WTC11 (cell line): ENCODE data around the gene TANGO6. TPM values are rescaled to one million over a fixed set of nuclear protein-coding genes. Genes with fewer than 3 reads are reported as not detected.

Experiments used
- ATAC-seq: fragments of 200-7000 bp; cut with Tn5 transposase; 2 replicates; pipeline ENCODE4 v1.10.0; 2021; ENCODE audit warnings: mild to moderate bottlenecking, moderate library complexity
- CTCF ChIA-PET: fragments of 300-600 bp; sonication (Branson Sonifier 250); formaldehyde crosslinking; loops from one replicate; lab custom pipeline; 2021; ENCODE audit warnings: antibody characterized with exemption; lab: Charles Lee
- POLR2A ChIA-PET: fragments of 350-600 bp; sonication (Branson Sonifier 250); formaldehyde crosslinking; loops from one replicate; lab custom pipeline; 2021; ENCODE audit warnings: antibody characterized with exemption; lab: Charles Lee
- DNase-seq: peaks from one replicate; pipeline ENCODE4 v3.0.0; 2021; ENCODE audit warnings: low spot score
- H3K27ac Mint-ChIP-seq: 2 replicates; pipeline ENCODE4 v1.8.0; 2021; ENCODE audit warnings: mixed read lengths
- H3K27me3 Mint-ChIP-seq: 2 replicates; pipeline ENCODE4 v1.8.0; 2021; ENCODE audit warnings: low read depth, mild to moderate bottlenecking, moderate library complexity, mixed read lengths
- H3K36me3 Mint-ChIP-seq: 2 replicates; pipeline ENCODE4 v1.8.0; 2021; ENCODE audit warnings: mixed read lengths
- H3K4me1 Mint-ChIP-seq: 2 replicates; pipeline ENCODE4 v1.8.0; 2022; ENCODE audit warnings: mixed read lengths
- H3K4me3 Mint-ChIP-seq: 2 replicates; pipeline ENCODE4 v1.8.0; 2021; ENCODE audit warnings: mild to moderate bottlenecking, moderate library complexity, mixed read lengths
- H3K9me3 Mint-ChIP-seq: 2 replicates; pipeline ENCODE4 v1.8.0; 2021; ENCODE audit warnings: mixed read lengths
- ATF2 ChIP-seq: sonication (generic); formaldehyde crosslinking; IDR thresholded peaks from 2 replicates; pipeline ENCODE4 v1.8.1; 2022; ENCODE audit warnings: low read depth, missing genetic modification reagents, borderline replicate concordance
- CREM ChIP-seq: sonication (generic); formaldehyde crosslinking; IDR thresholded peaks from 2 replicates; pipeline ENCODE4 v1.8.1; 2022; ENCODE audit warnings: mild to moderate bottlenecking, missing genetic modification reagents, moderate library complexity
- E2F1 ChIP-seq: sonication (generic); formaldehyde crosslinking; IDR thresholded peaks from 2 replicates; pipeline ENCODE4 v1.8.0; 2022; ENCODE audit warnings: mild to moderate bottlenecking, missing genetic modification reagents
- ETV6 ChIP-seq: sonication (generic); formaldehyde crosslinking; IDR thresholded peaks from 2 replicates; pipeline ENCODE4 v1.8.1; 2022; ENCODE audit warnings: mild to moderate bottlenecking, missing genetic modification reagents
- FOXJ3 ChIP-seq: sonication (generic); formaldehyde crosslinking; IDR thresholded peaks from 2 replicates; pipeline ENCODE4 v1.9.0; 2021; ENCODE audit warnings: missing genetic modification reagents, mild to moderate bottlenecking, borderline replicate concordance
- GABPB1 ChIP-seq: sonication (generic); formaldehyde crosslinking; IDR thresholded peaks from 2 replicates; pipeline ENCODE4 v1.8.1; 2023; ENCODE audit warnings: mild to moderate bottlenecking, missing genetic modification reagents
- GRHL2 ChIP-seq: fragments of 250-450 bp; sonication (Bioruptor Pico); IDR thresholded peaks from 2 replicates; pipeline ENCODE4 v1.8.0; 2022; ENCODE audit warnings: mild to moderate bottlenecking, moderate library complexity; ENCODE audit not compliant: insufficient replicate concordance, severe bottlenecking
- MXD4 ChIP-seq: fragments of 250-450 bp; sonication (Bioruptor Pico); IDR thresholded peaks from 2 replicates; pipeline ENCODE4 v1.8.0; 2021; ENCODE audit warnings: mild to moderate bottlenecking, moderate library complexity, borderline replicate concordance
- NFYB ChIP-seq: sonication (generic); formaldehyde crosslinking; conservative IDR thresholded peaks from 2 replicates; pipeline ENCODE4 v1.8.0; 2022; ENCODE audit warnings: low read depth, missing genetic modification reagents
- NR1H2 ChIP-seq: sonication (generic); formaldehyde crosslinking; IDR thresholded peaks from 2 replicates; pipeline ENCODE4 v1.9.0; 2021; ENCODE audit warnings: mild to moderate bottlenecking, moderate library complexity, missing genetic modification reagents
- PREB ChIP-seq: sonication (generic); formaldehyde crosslinking; IDR thresholded peaks from 2 replicates; pipeline ENCODE4 v1.8.1; 2022; ENCODE audit warnings: mild to moderate bottlenecking, missing genetic modification reagents, moderate library complexity, borderline replicate concordance
- RELA ChIP-seq: sonication (generic); formaldehyde crosslinking; IDR thresholded peaks from 2 replicates; pipeline ENCODE4 v1.8.1; 2022; ENCODE audit warnings: missing genetic modification reagents, mild to moderate bottlenecking, borderline replicate concordance
- TEAD4 ChIP-seq: sonication (generic); formaldehyde crosslinking; IDR thresholded peaks from 2 replicates; pipeline ENCODE4 v1.8.0; 2022; ENCODE audit warnings: mild to moderate bottlenecking, missing genetic modification reagents
- USF1 ChIP-seq: sonication (generic); formaldehyde crosslinking; IDR thresholded peaks from 2 replicates; pipeline ENCODE4 v1.8.0; 2022; ENCODE audit warnings: mild to moderate bottlenecking, missing genetic modification reagents
- ZNF121 ChIP-seq: sonication (generic); formaldehyde crosslinking; IDR thresholded peaks from 2 replicates; pipeline ENCODE4 v1.8.0; 2023; ENCODE audit warnings: missing genetic modification reagents
- ZNF232 ChIP-seq: sonication (generic); formaldehyde crosslinking; IDR thresholded peaks from 2 replicates; pipeline ENCODE4 v1.8.0; 2022; ENCODE audit warnings: mild to moderate bottlenecking, missing genetic modification reagents
- ZSCAN18 ChIP-seq: fragments of 250-450 bp; sonication (Bioruptor Pico); IDR thresholded peaks from 2 replicates; pipeline ENCODE4 v2.1.2; 2022; ENCODE audit warnings: mild to moderate bottlenecking, moderate library complexity
- total RNA-seq: library from RNA; stranded (reverse); gene quantifications from 3 replicates; pipeline ENCODE4 v1.2.3, GENCODE V29; 2021

TANGO6 gene
- total RNA-seq, 1 experiment from 2014 or later = 15.6 TPM

- Mint-ChIP-seq H3K9me3 (no peaks in the 10 kb centered on the region), H3K4me1 (peaks cover 50% of the 10 kb centered on the region), H3K27ac (peak overlapping the region; percentile 79), H3K4me3 (no peak overlapping the region), H3K27me3 (no peaks in the 10 kb centered on the region), H3K36me3 (peaks cover 8% of the 10 kb centered on the region)
- CTCF ChIA-PET = no interaction called here
- no peak for TF ChIP-seq CREM (CRISPR knock-in tag)
- TF ChIP-seq GRHL2 (CRISPR knock-in tag) = no peak
- TF ChIP-seq ZSCAN18 = no peak
- TF ChIP-seq PREB (CRISPR knock-in tag) = no peak
- TF ChIP-seq USF1 (CRISPR knock-in tag) = no peak
- TF ChIP-seq ETV6 = no peak
- TF ChIP-seq E2F1 (CRISPR knock-in tag) = no peak
- no peak for TF ChIP-seq ZNF121 (CRISPR knock-in tag)
- no peak for TF ChIP-seq MXD4
- TF ChIP-seq FOXJ3 (CRISPR knock-in tag) = no peak
- TF ChIP-seq NR1H2 (CRISPR knock-in tag) = no peak
- no peak for TF ChIP-seq TEAD4 (CRISPR knock-in tag)
- no peak for TF ChIP-seq NFYB (CRISPR knock-in tag)
- no peak for TF ChIP-seq RELA
- no peak for DNase-seq
- POLR2A ChIA-PET = no interaction called here
- ATAC-seq = no peak
Observed at GRCh38 chr16:69087161-69087581, 243.8 kb downstream of the TANGO6 start.

GRCh38 chr16:69088684-69089083, 245.4 kb downstream of the TANGO6 start:
- Mint-ChIP-seq H3K9me3 (no peaks in the 10 kb centered on the region), H3K4me1 (peaks cover 45% of the 10 kb centered on the region), H3K4me3 (no peak overlapping the region), H3K27me3 (no peaks in the 10 kb centered on the region), H3K36me3 (peaks cover 8% of the 10 kb centered on the region), H3K27ac (peak overlapping the region; percentile 7; the same call in 1 of the 2 replicates)
- TF ChIP-seq GABPB1 (no peak), ZNF121 (CRISPR knock-in tag) (peak; percentile 97), ATF2 (CRISPR knock-in tag) (no peak), ZNF232 (CRISPR knock-in tag) (no peak)
- POLR2A ChIA-PET = interaction anchor here (1.2 to 1.5 kb wide), 2 partner anchors 12 to 17 kb away, joined by 4 read pairs; partner anchors contain the start of gene HAS3
- DNase-seq (no peak), ATAC-seq (no peak)
- CTCF ChIA-PET = interaction anchor here (1.2 to 1.9 kb wide), 6 partner anchors 10 to 24 kb away, joined by 3 to 6 read pairs (median 4); no protein-coding TSS in a partner anchor
